MG63 (cell line): ENCODE results near the gene SCGB1C1. TPM values are rescaled to one million over a fixed set of nuclear protein-coding genes. Genes with fewer than 3 reads are reported as not detected.
"Not testable (repeated sequence)": the region's sequence is repeated elsewhere in the genome, so short reads cannot be mapped to it uniquely, and the experiment has no call there.

ENCODE experiments used
- DNase-seq: peaks from one replicate; pipeline ENCODE4 v3.0.0-alpha.2; 2020
- H3K27me3 ChIP-seq: fragments of 250-450 bp; sonication (Bioruptor Pico); 2 replicates; pipeline ENCODE4 v1.5.1; 2020; ENCODE audit warnings: mild to moderate bottlenecking, moderate library complexity
- H3K36me3 ChIP-seq: fragments of 250-450 bp; sonication (Bioruptor Pico); 2 replicates; pipeline ENCODE4 v1.5.1; 2020; ENCODE audit warnings: mild to moderate bottlenecking, moderate library complexity
- H3K4me3 ChIP-seq: fragments of 250-450 bp; sonication (Bioruptor Pico); 2 replicates; pipeline ENCODE4 v1.5.1; 2020; ENCODE audit warnings: mild to moderate bottlenecking, moderate library complexity
- H3K9me3 ChIP-seq: fragments of 250-450 bp; sonication (Bioruptor Pico); 2 replicates; pipeline ENCODE4 v1.5.1; 2020; ENCODE audit warnings: mild to moderate bottlenecking, moderate library complexity
- total RNA-seq: library from RNA; depleted of rRNA; stranded (reverse); fragments of >200 nt; shearing (Covaris generic); gene quantifications from 2 replicates; pipeline ENCODE4 v1.2.3, GENCODE V29; 2014; ENCODE audit warnings: low replicate concordance; rRNA removed

The SCGB1C1 gene
- total RNA-seq, 1 experiment from 2014 or later = not detected

DNA sequence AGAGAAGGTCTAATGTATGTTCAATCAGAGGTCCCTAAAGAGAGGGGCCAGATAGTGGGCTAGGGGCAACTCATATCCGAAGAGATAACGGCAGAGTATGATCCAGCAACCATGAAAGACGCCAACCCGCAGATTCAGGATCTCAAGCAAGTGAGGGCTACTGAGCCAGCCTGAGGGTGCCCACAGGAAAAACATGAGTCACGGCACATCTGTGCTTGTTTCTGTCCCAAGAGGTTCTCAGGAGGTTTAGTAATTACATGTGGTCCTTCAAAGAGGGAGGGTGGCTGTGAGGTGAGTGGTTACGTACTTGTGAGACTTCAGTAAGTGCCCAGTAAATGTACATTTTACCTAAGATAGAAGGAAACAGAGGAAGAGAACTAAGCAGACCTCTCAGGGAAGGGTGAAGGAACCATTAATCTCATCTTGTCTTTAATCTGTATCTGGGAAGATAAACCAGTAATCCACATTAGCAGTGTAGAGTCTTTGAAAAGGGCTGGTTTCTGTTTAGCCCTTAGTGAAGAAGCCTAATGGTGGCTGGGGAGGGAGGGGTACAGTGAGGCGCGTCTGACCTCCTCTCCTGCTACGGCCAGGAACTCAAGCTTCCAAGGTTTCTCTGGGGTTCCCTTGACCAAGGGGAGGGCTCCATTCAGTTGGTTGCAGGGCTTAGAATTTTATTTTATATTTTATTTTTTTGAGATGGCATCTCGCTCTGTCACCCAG is 33.0 kb downstream of the SCGB1C1 start:
- H3K4me3 ChIP-seq = no peak overlapping the region
- no peaks in the 10 kb centered on the region for H3K9me3 ChIP-seq
- DNase-seq = peak; percentile 21
- no peaks in the 10 kb centered on the region for H3K27me3 ChIP-seq
- no peaks in the 10 kb centered on the region; the same call in 1 of the 2 replicates for H3K36me3 ChIP-seq

DNA sequence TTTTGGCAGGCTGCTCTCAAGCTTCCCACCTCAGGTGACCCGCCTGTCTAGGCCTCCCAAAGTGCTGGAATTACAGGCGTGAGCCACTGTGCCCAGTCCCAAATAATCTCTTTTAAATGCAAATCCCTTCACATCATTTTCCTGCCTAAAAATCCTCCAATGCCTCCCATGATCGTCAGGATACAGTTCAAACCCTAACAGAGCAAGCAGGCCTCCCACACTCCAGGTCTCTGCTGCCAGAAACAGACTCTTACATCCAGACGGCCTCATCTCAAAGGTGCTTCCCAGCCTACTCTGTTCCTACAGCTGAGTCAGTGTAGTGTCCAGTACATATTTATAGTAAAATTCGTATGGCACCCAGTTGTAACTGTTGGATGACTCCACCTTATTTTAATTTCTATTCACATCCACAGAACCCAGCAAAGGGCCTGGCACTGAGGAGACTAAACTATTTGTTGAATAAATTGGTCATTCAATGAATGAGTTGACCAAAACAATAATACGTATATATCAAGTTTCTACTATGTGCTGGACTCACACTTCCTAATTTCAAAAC is 35.0 kb downstream of the SCGB1C1 start:
- no peaks in the 10 kb centered on the region for H3K27me3 ChIP-seq
- DNase-seq = no peak
- no peaks in the 10 kb centered on the region for H3K36me3 ChIP-seq
- no peak overlapping the region for H3K4me3 ChIP-seq
- H3K9me3 ChIP-seq = no peaks in the 10 kb centered on the region

DNA sequence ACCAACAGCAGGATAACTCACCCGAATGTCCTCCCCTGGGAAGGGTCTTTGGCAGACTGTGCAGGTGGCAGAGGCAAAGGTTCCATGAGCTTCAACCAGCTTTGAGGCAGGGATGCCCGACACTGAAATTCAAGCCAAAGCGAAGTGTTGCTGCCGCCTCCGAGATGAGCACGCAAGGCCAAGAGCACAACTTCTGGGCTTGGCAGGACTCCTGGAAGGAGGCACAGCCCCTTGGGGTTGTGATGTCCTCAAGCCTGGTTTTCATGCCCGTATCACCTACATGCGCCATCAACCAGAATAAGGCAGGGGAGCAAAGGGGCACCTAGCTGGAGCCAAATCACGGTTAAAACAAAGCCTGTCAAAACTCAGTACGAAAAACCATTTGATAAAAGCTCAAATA is 37.6 kb downstream of the SCGB1C1 start:
- Histone ChIP-seq H3K36me3 (no peaks in the 10 kb centered on the region), H3K9me3 (no peaks in the 10 kb centered on the region), H3K4me3 (no peak overlapping the region), H3K27me3 (no peaks in the 10 kb centered on the region)
- no peak for DNase-seq

DNA sequence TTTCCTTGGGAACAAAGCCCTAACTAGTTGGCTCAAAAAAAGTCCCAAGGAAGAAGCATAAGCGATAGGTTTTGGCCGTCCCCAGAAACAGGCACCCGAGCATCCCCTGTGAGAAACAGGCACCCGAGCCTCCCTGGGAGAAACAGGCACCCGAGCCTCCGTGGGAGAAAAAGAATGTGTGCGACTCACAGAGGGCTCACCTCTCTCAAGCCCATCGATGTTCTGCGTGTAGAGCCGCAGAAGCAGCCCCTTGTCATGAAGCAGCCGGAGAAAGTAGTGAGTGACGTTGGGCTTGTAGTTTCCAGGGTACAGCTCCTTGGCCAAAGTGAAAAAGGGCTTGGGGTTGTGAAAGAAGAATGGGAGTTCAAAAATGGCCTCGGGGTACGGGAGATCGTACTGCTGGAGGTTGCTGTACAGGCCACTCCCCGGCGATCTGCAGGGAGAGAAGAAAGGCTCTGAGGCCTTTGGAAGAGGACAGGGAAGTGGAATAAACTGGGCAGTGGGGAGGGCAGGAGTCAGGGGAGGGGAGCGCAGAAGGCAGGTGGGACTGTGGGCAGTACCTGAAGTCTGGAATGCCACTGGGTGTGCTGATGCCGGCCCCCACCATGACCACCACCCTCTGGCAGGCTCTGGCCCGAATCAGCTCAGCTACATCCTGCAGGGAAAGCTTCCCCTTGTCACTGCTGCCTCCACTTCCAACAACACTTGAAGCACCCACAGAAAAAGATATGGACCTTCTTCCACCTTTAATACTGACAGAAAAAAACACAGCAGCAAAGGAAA is 40.1 kb downstream of the SCGB1C1 start:
- Histone ChIP-seq H3K4me3 (no peak overlapping the region), H3K9me3 (no peaks in the 10 kb centered on the region), H3K27me3 (no peaks in the 10 kb centered on the region), H3K36me3 (peaks cover 10% of the 10 kb centered on the region; the same call in 1 of the 2 replicates)
- DNase-seq = no peak

DNA sequence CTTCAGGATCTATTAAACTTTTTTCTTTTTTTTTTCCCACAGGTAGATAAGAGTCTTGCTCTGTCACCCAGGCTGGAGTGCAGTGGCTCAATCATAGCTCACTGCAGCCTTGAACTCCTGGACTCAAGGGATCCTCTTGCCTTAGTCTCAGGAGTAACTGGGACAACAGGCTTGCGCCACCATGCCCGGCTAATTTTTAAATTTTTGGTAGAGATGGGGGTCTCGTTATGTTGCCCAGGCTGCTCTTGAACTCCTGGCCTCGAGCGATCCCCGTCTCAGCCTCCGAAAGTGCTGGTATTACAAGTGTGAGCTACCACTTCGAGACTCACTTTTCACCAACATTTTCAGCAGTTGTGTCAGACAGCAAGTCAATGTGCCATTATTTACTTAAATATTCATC is 42.3 kb downstream of the SCGB1C1 start:
- Histone ChIP-seq H3K27me3 (no peaks in the 10 kb centered on the region), H3K9me3 (no peaks in the 10 kb centered on the region), H3K36me3 (peaks cover 26% of the 10 kb centered on the region), H3K4me3 (peak overlapping the region; percentile 97)
- no peak for DNase-seq

DNA sequence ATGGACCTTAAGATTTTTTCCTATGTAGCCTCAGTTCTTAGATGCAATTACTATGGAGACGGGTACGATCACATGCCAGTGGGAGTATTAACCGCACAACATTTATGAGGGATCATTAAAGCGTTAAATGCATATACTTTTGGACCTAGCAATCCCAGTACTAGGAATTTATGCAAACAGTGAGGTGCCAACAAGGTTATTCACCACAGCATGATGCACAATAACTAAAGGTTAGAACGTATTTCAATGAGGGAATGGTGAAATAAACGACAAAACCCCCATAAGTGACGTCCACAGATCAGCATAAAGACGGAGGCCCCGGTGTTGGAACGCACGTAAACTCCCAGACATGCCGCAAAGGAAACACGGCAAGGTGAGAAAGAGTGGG is 42.7 kb downstream of the SCGB1C1 start:
- H3K9me3 ChIP-seq = no peaks in the 10 kb centered on the region
- DNase-seq = no peak
- H3K27me3 ChIP-seq = no peaks in the 10 kb centered on the region
- peak overlapping the region; percentile 97 for H3K4me3 ChIP-seq
- H3K36me3 ChIP-seq = peaks cover 30% of the 10 kb centered on the region

DNA sequence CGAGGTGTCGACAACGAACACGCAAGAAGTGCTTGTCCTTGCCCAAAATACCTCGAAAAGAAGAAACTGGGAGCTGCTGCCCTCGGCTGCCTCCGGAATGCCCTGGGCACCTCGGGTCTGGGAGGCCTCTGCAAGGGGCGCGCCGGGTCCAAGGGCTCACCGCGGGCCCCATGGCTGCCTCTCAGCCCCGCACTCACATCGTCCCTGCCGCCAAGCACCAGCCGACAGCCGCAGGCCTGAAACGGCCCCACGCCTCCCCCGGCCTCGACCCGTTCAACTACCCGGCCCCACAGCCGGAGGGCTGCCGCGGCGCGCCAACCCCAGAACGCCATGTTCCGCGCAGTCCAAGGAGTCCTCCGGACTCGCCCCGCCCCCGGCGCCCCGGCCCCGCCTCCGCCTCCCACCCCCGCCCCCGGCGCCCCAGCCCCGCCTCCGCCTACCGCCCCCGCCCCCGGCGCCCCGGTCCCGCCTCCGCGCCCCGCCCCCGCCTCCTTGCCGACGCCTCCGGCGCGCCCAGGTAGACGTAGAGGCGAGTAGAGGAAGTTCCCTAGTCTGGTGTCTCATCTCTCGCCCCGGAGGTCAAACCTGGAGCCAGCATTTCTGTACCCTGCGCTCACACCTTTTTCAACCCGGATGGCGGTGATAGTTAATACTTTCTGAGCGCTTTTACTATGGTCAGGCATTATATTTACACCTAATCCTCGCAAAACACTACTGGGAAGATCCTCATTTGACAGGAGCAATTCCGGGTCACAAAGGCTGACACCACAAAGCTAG is 43.3 kb downstream of the SCGB1C1 start, which contains the start of gene SIRT3:
TSS of gene SIRT3 (minus strand) at position 346 of the 777 bp plus-strand sequence. CDS start at position 332, 14 bp downstream.
- peak; percentile 80 for DNase-seq
- no peaks in the 10 kb centered on the region for H3K9me3 ChIP-seq
- H3K36me3 ChIP-seq = peaks cover 36% of the 10 kb centered on the region
- no peaks in the 10 kb centered on the region for H3K27me3 ChIP-seq
- peak within 1 kb of the TSS; percentile 97 for H3K4me3 ChIP-seq

DNA sequence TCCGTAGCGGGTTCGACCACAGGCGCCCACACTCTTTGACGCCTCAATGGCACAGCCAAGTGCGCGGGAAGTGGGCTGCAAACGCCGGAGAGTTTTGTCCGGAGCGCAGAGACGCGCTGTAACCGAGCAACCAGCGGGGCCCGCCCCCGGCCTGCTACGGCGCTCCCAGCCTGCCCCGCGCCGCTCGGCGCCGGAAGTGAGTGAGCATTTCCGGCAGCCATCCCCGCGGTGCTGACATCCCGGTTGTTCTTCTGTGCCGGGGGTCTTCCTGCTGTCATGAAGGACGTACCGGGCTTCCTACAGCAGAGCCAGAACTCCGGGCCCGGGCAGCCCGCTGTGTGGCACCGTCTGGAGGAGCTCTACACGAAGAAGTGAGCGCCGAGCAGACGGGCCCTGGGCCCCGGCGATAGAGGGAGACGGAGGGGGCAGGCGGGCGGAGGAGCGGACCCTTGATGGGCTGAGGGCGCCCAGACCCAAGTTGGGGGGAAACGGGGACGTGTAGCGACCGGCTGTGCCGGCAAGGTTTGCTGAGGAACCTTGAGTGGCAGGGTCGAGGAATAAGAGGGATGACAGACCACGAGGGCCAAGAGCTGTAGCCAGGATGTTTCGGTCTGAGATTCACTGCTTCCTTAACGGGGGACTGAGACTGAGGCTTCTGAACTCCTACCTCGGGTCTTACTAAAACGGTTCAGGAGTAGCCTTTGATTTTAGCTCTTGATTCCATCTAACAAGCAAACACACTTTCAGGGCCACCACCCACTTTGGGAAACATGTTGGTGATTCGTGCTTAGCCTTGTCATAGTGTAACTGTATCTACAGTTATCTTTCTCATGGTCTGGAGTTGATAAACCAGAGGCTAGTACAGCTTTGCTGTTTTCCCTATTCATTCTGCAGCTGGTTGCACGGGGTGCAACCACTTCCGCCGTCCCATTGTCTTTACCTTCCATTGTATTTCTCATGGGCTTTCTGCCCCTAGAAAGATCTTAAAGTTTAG is 44.2 kb downstream of the SCGB1C1 start, which contains the start of gene PSMD13:
TSS of gene PSMD13 (plus strand) at position 203 of the 994 bp plus-strand sequence. CDS start at position 277, 74 bp downstream.
- H3K36me3 ChIP-seq = peaks cover 45% of the 10 kb centered on the region
- H3K4me3 ChIP-seq = peak within 1 kb of the TSS; percentile 97
- H3K9me3 ChIP-seq = no peaks in the 10 kb centered on the region
- H3K27me3 ChIP-seq = no peaks in the 10 kb centered on the region
- peak; percentile 91 for DNase-seq

DNA sequence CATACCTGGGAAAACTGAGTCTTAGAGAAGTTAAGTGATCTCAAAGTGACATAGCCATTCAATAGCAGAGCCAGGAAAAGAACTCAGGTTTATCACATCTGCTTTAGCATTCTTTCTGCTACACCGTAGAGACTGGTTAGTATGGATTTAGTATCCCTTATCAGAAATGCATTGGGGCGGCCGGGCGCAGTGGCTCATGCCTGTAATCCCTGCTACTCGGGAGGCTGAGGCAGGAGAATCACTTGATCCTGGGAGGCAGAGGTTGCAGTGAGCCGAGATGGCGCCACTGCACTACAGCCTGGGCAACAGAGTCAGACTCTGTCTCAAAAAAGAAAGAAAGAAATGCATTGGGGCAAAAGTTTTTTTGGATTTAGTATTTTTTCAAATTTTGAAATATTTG is 45.5 kb downstream of the SCGB1C1 start:
- Histone ChIP-seq H3K36me3 (peaks cover 58% of the 10 kb centered on the region), H3K4me3 (peak overlapping the region; percentile 97)
- DNase-seq, H3K9me3 ChIP-seq, H3K27me3 ChIP-seq: not testable (repeated sequence)

DNA sequence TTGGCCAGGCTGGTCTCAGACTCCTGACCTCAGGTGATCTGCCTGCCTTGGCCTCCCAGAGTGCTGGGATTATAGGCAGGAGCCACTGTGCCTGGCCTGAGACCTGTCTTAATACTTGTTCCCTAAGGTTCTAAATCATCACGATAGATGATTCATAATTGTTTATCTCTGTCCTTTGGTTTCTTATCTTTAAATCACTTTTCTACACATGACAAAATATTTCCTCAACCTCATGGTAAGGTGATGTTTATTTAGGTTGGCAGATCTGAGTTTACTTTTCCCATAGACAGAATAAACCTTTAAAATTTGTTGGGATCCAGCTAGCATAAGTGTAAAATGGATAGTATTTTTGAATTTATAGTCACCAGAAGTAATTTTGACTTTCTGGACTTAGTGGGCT is 47.4 kb downstream of the SCGB1C1 start:
- H3K9me3 ChIP-seq = no peaks in the 10 kb centered on the region
- peaks cover 76% of the 10 kb centered on the region for H3K36me3 ChIP-seq
- H3K27me3 ChIP-seq = no peaks in the 10 kb centered on the region
- no peak overlapping the region for H3K4me3 ChIP-seq
- no peak for DNase-seq

DNA sequence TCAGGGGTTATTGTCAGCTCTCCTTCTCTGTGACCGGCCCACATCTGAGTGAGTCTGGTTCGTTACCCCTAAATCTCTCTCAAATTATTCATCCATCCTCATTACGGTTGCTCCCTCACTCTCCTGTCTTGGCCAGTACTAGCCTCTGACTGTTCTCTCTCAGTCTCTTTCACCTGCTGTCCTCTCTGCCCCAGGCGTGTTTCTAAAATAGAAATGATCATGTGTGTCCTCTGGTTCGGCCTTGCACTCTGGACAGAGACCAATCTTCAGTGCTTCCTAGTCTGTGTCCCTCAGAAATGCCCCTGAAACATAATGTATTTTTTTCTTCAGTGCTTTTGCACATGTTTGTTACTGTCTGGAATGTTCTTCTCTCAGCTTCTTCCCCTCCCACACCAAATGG is 48.8 kb downstream of the SCGB1C1 start:
- H3K27me3 ChIP-seq = no peaks in the 10 kb centered on the region
- no peaks in the 10 kb centered on the region for H3K9me3 ChIP-seq
- H3K4me3 ChIP-seq = no peak overlapping the region
- no peak for DNase-seq
- peaks cover 88% of the 10 kb centered on the region for H3K36me3 ChIP-seq

Other genes with a start within 250 kb of the SCGB1C1 start
- 28.2 and 29.0 TPM in 2 replicates for gene BET1L, start 14.3 kb downstream of the SCGB1C1 start, total RNA-seq
- 142 and 222 TPM in 2 replicates for gene RIC8A, start 14.6 kb downstream of the SCGB1C1 start, total RNA-seq
- gene SIRT3, start 43.3 kb downstream of the SCGB1C1 start, total RNA-seq = 15.1 and 24.9 TPM in 2 replicates
- gene PSMD13, start 43.9 kb downstream of the SCGB1C1 start, total RNA-seq = 219 and 287 TPM in 2 replicates
- not detected in 2 replicates for gene NLRP6, start 85.3 kb downstream of the SCGB1C1 start, total RNA-seq
- 1.9 and 6.2 TPM in 2 replicates for gene PGGHG, start 96.0 kb downstream of the SCGB1C1 start, total RNA-seq
- gene IFITM5, start 106.4 kb downstream of the SCGB1C1 start, total RNA-seq = not detected in 2 replicates
- 35.8 and 50.4 TPM in 2 replicates for gene IFITM2, start 114.7 kb downstream of the SCGB1C1 start, total RNA-seq
- gene IFITM1, start 121.0 kb downstream of the SCGB1C1 start, total RNA-seq = 26.5 and 62.6 TPM in 2 replicates
- gene IFITM3, start 127.8 kb downstream of the SCGB1C1 start, total RNA-seq = 62.7 and 85.0 TPM in 2 replicates
- gene B4GALNT4, start 176.4 kb downstream of the SCGB1C1 start, total RNA-seq = 27.5 and 49.8 TPM in 2 replicates
- 7.6 and 24.1 TPM in 2 replicates for gene PKP3, start 201.1 kb downstream of the SCGB1C1 start, total RNA-seq
- 28.8 and 89.5 TPM in 2 replicates for gene SIGIRR, start 221.9 kb downstream of the SCGB1C1 start, total RNA-seq
- not detected in 2 replicates for gene ANO9, start 248.9 kb downstream of the SCGB1C1 start, total RNA-seq